ENCODE data around the gene KIF1A.

The KIF1A gene

GRCh38 chr2:240812721-240813120, 7.3 kb downstream of the KIF1A start:
- ChIA-PET CTCF (no interaction called here), POLR2A (no interaction called here)
- TF ChIP-seq, protein P1, sequence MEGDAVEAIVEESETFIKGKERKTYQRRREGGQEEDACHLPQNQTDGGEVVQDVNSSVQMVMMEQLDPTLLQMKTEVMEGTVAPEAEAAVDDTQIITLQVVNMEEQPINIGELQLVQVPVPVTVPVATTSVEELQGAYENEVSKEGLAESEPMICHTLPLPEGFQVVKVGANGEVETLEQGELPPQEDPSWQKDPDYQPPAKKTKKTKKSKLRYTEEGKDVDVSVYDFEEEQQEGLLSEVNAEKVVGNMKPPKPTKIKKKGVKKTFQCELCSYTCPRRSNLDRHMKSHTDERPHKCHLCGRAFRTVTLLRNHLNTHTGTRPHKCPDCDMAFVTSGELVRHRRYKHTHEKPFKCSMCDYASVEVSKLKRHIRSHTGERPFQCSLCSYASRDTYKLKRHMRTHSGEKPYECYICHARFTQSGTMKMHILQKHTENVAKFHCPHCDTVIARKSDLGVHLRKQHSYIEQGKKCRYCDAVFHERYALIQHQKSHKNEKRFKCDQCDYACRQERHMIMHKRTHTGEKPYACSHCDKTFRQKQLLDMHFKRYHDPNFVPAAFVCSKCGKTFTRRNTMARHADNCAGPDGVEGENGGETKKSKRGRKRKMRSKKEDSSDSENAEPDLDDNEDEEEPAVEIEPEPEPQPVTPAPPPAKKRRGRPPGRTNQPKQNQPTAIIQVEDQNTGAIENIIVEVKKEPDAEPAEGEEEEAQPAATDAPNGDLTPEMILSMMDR (IDR thresholded peaks at IDR 0.05; ENCODE audit: insufficient read depth, low read length, missing control alignments) = no peak
- DNase-seq (ENCODE audit: low read depth, low spot score) = no peak
- H3K4me3 ChIP-seq (ENCODE audit: low read depth, low read length) = no peak overlapping the region

DNA sequence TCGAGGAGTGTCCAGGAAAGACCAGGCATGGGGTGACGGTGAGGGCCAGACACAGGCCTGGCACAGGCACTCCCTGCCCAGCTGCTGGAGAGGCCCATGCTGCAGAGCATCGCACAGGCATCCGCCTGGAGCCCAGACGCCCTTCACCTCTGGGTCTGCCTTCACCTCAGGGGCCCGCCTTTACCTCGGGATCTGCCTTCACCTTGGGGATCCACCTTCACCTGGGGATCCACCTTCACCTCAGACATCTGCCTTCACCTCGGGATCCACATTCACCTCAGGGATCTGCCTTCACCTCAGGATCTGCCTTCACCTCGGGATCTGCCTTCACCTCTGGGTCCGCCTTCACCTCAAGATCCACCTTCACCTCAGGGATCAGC, 7.7 kb downstream of the KIF1A start:
- ChIA-PET POLR2A (no interaction called here), CTCF (no interaction called here)
- TF ChIP-seq, protein P1 (IDR thresholded peaks at IDR 0.05; ENCODE audit: insufficient read depth, low read length, missing control alignments) = no peak
- no peak for DNase-seq (ENCODE audit: low read depth, low spot score)
- H3K4me3 ChIP-seq (ENCODE audit: low read depth, low read length) = no peak overlapping the region

GRCh38 chr2:240811346-240812300, 8.4 kb downstream of the KIF1A start:
- CTCF ChIA-PET = interaction anchor here (1.2 to 1.5 kb wide), 3 partner anchors 10 to 40 kb away, joined by 3 read pairs; no protein-coding TSS in a partner anchor
- H3K4me3 ChIP-seq (ENCODE audit: low read depth, low read length) = no peak overlapping the region
- TF ChIP-seq, protein P1 (IDR thresholded peaks at IDR 0.05; ENCODE audit: insufficient read depth, low read length, missing control alignments) = no peak
- POLR2A ChIA-PET = no interaction called here
- DNase-seq (ENCODE audit: low read depth, low spot score) = no peak

DNA sequence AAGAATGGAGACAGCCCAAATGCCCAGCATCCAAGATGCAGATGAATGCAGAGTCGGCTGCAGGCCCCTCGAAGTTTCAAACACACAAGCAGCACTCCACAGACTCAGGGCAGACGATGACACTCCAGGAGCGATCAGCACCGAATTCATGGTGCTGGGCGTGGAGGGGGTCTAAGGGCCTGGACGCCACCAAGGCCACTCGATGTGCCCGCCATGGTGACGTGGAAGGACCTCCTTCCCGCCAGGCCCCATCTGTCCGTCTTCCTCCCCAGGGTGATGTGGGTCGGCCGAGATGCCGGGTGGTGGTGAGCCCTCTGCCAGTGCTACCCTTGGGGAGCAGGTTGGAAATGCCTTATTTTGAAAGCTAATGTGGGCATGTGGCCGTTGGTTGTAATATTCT, 9.4 kb downstream of the KIF1A start:
- TF ChIP-seq, protein P1 (IDR thresholded peaks at IDR 0.05; ENCODE audit: insufficient read depth, low read length, missing control alignments) = no peak
- CTCF ChIA-PET = interaction anchor here (1.2 to 1.5 kb wide), 4 partner anchors 10 to 41 kb away, joined by 3 to 5 read pairs (median 3); no protein-coding TSS in a partner anchor

GRCh38 chr2:240810199-240810598, 9.8 kb downstream of the KIF1A start:
- TF ChIP-seq, protein P1 (IDR thresholded peaks at IDR 0.05; ENCODE audit: insufficient read depth, low read length, missing control alignments) = no peak
- no peak for DNase-seq (ENCODE audit: low read depth, low spot score)
- ChIA-PET POLR2A (no interaction called here), CTCF (interaction anchor here (1.2 to 1.5 kb wide), 2 partner anchors 12 to 30 kb away, joined by 3 to 5 read pairs; no protein-coding TSS in a partner anchor)
- H3K4me3 ChIP-seq (ENCODE audit: low read depth, low read length) = no peak overlapping the region

More for the DNA sequence above, 9.4 kb downstream of the KIF1A start:
- no peak for DNase-seq (ENCODE audit: low read depth, low spot score)
- POLR2A ChIA-PET = no interaction called here
- no peak overlapping the region for H3K4me3 ChIP-seq (ENCODE audit: low read depth, low read length)

- ChIA-PET CTCF (interaction anchor here (1.5 kb wide), 1 partner anchor 31 kb away, joined by 5 read pairs; no protein-coding TSS in a partner anchor), POLR2A (no interaction called here)
- DNase-seq (ENCODE audit: low read depth, low spot score) = no peak
- TF ChIP-seq, protein P1 (IDR thresholded peaks at IDR 0.05; ENCODE audit: insufficient read depth, low read length, missing control alignments) = no peak
- H3K4me3 ChIP-seq (ENCODE audit: low read depth, low read length) = no peak overlapping the region
These were observed 10.7 kb downstream of the KIF1A start for GRCh38 chr2:240809276-240809675.
